Measurements from ENCODE around the gene BTBD9.

DNA sequence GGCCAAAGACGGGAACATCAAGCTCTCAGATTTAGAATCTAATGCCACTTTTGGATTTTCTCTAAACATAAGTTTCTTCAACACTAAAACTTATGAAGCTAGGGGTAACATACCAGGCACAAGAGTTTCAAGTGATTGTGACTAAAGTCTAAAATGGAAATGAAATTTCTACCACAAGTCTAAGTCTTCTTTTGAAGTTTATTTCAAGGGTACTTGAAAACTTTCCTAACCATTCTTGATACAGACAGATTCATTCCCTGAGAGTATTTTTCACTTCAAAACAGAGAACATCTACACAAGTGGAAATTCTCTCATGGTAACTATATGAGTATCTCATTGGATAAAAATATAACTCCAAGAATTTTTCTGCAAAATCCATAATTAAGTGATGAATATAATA lies 56.2 kb downstream of the BTBD9 start:
- TF ChIP-seq CTCF (optimal IDR thresholded peaks at IDR 0.05 in 1 of 3, IDR thresholded peaks at IDR 0.05 in 1 of 3, conservative IDR thresholded peaks at IDR 0.05 in 1 of 3; ENCODE audit: extremely low read depth in 1 of 3, insufficient read depth in 2 of 3, low read length in 3 of 3) (no peak), EZH2 (IDR thresholded peaks at IDR 0.05; ENCODE audit: low read length) (no peak)
